HAP-1 (cell line): ENCODE measurements around the gene PTPRU.
"Not testable (repeated sequence)": the region's sequence is repeated elsewhere in the genome, so short reads cannot be mapped to it uniquely, and the experiment has no call there.

Experiments
- DNase-seq, 2 experiments: peaks; one replicate each; pipeline ENCODE4 v3.0.0-alpha.2; 2016 to 2020; ENCODE audit warnings: low spot score in 2 of 2
- H3K27me3 ChIP-seq: fragments of 250-450 bp; sonication (Bioruptor Pico); 2 replicates; pipeline ENCODE4 v1.5.1; 2020; ENCODE audit warnings: low read depth, mild to moderate bottlenecking, moderate library complexity
- H3K36me3 ChIP-seq: fragments of 250-450 bp; sonication (Bioruptor Pico); replicated peaks from 2 replicates; pipeline ENCODE4 v1.5.1; 2020; ENCODE audit warnings: mild to moderate bottlenecking
- H3K4me1 ChIP-seq: fragments of 250-450 bp; sonication (Bioruptor Pico); 2 replicates; pipeline ENCODE4 v1.5.1; 2020; ENCODE audit warnings: mild to moderate bottlenecking
- H3K4me3 ChIP-seq: fragments of 250-450 bp; sonication (Bioruptor Pico); 2 replicates; pipeline ENCODE4 v1.5.1; 2020; ENCODE audit warnings: mild to moderate bottlenecking, moderate library complexity
- H3K9me3 ChIP-seq: fragments of 250-450 bp; sonication (Bioruptor Pico); 2 replicates; pipeline ENCODE4 v1.5.1; 2020; ENCODE audit warnings: mild to moderate bottlenecking, moderate library complexity
- in situ Hi-C: fragments of 300-500 bp; cut with MboI; formaldehyde crosslinking; loops from 3 replicates; pipeline ENCODE4 v1.14.3; 2020; ENCODE audit warnings: low sequenced_read_pairs, inconsistent platforms, mixed read lengths

The PTPRU gene

GRCh38 chr1:29230204-29230552 lies 6.1 kb upstream of the PTPRU start:
- H3K27me3 ChIP-seq = no peaks in the 10 kb centered on the region
- H3K4me1 ChIP-seq = peaks cover 5% of the 10 kb centered on the region
- H3K4me3 ChIP-seq = peak overlapping the region; percentile 89
- no peak for DNase-seq
- no peaks in the 10 kb centered on the region for H3K9me3 ChIP-seq
- in situ Hi-C loops = loop anchor here (10.0 to 25.0 kb wide), 2 partner anchors 1155 to 1682 kb away; partner anchors contain the start of gene SDC3
- H3K36me3 ChIP-seq = no peaks in the 10 kb centered on the region; the same call in 1 of the 2 replicates

DNA sequence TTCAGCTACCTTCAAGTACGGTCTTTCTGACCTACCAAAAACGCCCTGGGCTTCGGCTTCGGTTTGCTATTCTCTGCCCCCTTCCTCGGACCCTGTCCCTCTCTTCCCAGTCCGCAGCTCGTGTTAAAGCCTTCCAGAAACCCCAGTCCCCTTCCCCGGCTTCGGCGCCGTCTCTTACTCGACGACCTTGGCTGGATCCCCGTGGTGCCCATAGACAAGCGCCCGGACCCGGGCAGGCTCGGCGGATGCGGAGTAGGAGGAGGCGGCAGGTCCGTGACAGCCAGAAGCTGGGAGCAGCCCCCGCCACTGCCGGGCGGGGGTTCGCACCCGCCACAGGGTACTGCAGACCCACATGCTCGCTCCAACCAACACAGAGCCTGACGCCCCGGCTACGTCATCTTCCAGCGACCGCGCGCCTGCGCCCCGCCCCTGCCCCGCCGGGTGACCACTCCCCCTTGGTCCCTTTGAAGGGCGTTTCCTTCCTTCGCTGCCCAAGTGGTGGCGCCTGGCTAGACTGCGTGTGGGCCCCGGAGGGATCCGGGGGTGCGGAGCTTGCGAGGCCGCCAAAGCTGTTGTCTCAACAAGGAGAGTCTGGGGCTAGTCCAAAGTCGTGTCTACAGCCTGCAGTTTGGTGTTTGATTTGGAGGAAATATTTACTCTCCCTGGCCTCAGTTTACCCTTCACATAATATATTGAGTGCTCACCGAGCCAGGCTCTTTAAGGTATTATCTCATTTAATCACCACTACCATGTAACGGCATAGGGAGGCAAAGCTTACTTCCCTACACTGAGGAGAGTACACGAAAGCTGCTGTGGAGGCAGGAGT lies 5.6 kb upstream of the PTPRU start, which contains the start of gene MECR:
Gene MECR (minus strand): TSS at position 382 of the 826 bp plus-strand sequence. CDS start 28 bp downstream, at position 354.
- in situ Hi-C loops = loop anchor here (10.0 to 25.0 kb wide), 2 partner anchors 1154 to 1682 kb away; partner anchors contain the start of gene SDC3
- no peaks in the 10 kb centered on the region for H3K9me3 ChIP-seq
- peak; percentile 83 to 96 for DNase-seq
- peaks cover 5% of the 10 kb centered on the region for H3K4me1 ChIP-seq
- peak within 1 kb of the TSS; percentile 89 for H3K4me3 ChIP-seq
- no peaks in the 10 kb centered on the region for H3K36me3 ChIP-seq
- no peaks in the 10 kb centered on the region for H3K27me3 ChIP-seq

GRCh38 chr1:29232387-29232786 lies 3.9 kb upstream of the PTPRU start:
- Histone ChIP-seq H3K27me3 (no peaks in the 10 kb centered on the region), H3K4me1 (peaks cover 8% of the 10 kb centered on the region), H3K36me3 (no peaks in the 10 kb centered on the region; the same call in 1 of the 2 replicates), H3K9me3 (no peaks in the 10 kb centered on the region), H3K4me3 (no peak overlapping the region)
- in situ Hi-C loops = loop anchor here (10.0 to 25.0 kb wide), 2 partner anchors 1152 to 1680 kb away; partner anchors contain the start of gene SDC3
- DNase-seq = no peak

- no peaks in the 10 kb centered on the region for H3K9me3 ChIP-seq
- no peak overlapping the region for H3K4me3 ChIP-seq
- H3K36me3 ChIP-seq = no peaks in the 10 kb centered on the region; the same call in 1 of the 2 replicates
- in situ Hi-C loops = loop anchor here (10.0 to 25.0 kb wide), 2 partner anchors 1151 to 1679 kb away; partner anchors contain the start of gene SDC3
- H3K27me3 ChIP-seq = no peaks in the 10 kb centered on the region
- DNase-seq = no peak
- peaks cover 9% of the 10 kb centered on the region for H3K4me1 ChIP-seq
Observed at GRCh38 chr1:29233693-29234092, 2.6 kb upstream of the PTPRU start.

DNA sequence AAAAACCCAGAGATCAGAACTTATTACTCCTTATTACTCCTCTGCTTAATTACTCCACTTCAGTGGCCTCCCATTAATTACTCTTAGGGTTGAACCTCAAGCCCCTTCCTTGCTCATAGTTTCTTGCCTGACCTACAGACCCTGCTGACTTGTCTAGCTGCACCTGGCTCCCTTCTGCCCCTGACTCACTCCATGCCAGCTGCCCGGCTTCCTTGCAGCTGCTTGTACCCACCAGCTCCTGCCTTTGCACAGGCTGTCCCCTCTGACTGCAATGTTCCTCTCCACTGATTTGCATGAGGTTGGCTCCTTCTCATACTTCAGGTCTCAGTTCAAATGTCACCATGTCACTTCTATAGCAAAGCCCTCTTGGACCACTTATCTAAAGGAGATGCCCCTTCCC lies 1.9 kb upstream of the PTPRU start:
- H3K9me3 ChIP-seq = no peaks in the 10 kb centered on the region
- H3K4me1 ChIP-seq = peaks cover 17% of the 10 kb centered on the region
- H3K27me3 ChIP-seq = no peaks in the 10 kb centered on the region
- in situ Hi-C loops = loop anchor here (10.0 to 25.0 kb wide), 2 partner anchors 1150 to 1678 kb away; partner anchors contain the start of gene SDC3
- no peak for DNase-seq
- H3K36me3 ChIP-seq = no peaks in the 10 kb centered on the region; the same call in 1 of the 2 replicates
- H3K4me3 ChIP-seq = no peak overlapping the region

DNA sequence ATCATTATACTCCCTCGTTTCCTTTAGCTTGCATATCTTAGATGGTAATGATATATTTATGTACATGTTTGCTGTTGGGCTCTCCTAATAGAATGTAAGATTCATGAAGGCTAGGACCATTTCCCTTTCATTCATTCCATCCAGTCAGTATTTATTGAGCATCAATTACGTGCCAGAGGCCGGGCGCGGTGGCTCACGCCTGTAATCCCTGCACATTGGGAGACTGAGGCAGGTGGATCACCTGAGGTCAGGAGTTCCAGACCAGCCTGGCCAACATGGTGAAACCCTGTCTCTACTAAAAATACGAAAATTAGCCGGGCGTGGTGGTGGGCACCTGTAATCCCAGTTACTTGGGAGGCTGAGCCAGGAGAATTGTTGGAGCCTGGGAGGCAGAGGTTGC lies 1.4 kb upstream of the PTPRU start:
- not testable (repeated sequence) for H3K36me3 ChIP-seq, DNase-seq, H3K27me3 ChIP-seq, H3K4me3 ChIP-seq, H3K9me3 ChIP-seq
- H3K4me1 ChIP-seq = peaks cover 20% of the 10 kb centered on the region
- in situ Hi-C loops = loop anchor here (5.0 to 25.0 kb wide), 3 partner anchors 1150 to 1677 kb away; partner anchors contain the start of gene SDC3

GRCh38 chr1:29236712-29237128 lies 398 bp downstream of the PTPRU start:
- no peak for DNase-seq

DNA sequence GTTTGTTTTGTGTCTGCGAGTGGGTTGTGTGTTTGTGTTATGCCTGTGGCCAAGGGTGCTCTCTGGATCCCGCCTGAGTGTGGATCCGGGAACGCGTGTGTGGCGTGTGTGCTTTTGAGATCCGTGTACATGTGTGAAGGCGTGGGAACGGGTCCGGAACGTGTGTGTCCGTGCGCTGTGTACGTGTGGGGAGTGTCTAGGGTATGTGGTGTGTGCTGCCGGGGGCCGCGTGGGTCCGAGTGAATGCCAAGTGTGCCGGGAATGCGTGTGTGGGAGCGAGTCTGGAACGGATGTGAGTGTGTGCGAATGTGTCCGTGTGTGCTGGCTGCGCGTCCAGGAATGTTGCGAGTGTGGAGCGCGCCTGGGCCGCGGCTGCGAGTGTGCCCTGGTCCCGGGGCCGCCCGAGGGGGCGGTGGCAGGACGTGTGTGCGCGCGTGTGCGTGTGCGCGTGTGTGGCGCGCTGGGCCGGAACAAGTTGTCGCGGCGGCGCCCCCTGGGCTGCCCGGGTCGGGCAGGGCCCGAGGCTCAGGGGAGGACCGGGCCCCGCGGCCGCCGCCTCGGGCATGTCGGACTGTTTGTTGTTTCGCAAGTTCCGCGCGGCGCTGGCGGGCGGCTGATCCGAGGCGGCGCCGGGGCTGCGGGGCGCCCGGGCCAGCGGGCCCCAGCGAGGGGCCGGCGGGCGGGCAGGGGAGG lies 953 bp downstream of the PTPRU start:
- peaks cover 19% of the 10 kb centered on the region for H3K4me1 ChIP-seq
- no peaks in the 10 kb centered on the region; the same call in 1 of the 2 replicates for H3K36me3 ChIP-seq
- DNase-seq = peak; percentile 33 to 62
- in situ Hi-C loops = loop anchor here (5.0 to 25.0 kb wide), 3 partner anchors 1148 to 1675 kb away; partner anchors contain the start of gene SDC3
- no peaks in the 10 kb centered on the region for H3K27me3 ChIP-seq
- no peaks in the 10 kb centered on the region for H3K9me3 ChIP-seq
- H3K4me3 ChIP-seq = peak overlapping the region; percentile 86

More at GRCh38 chr1:29236712-29237128, 398 bp downstream of the PTPRU start:
- Histone ChIP-seq H3K27me3 (no peaks in the 10 kb centered on the region), H3K4me3 (peak overlapping the region; percentile 86), H3K36me3 (no peaks in the 10 kb centered on the region; the same call in 1 of the 2 replicates), H3K9me3 (no peaks in the 10 kb centered on the region), H3K4me1 (peaks cover 19% of the 10 kb centered on the region)
- in situ Hi-C loops = loop anchor here (5.0 to 25.0 kb wide), 3 partner anchors 1148 to 1676 kb away; partner anchors contain the start of gene SDC3

DNA sequence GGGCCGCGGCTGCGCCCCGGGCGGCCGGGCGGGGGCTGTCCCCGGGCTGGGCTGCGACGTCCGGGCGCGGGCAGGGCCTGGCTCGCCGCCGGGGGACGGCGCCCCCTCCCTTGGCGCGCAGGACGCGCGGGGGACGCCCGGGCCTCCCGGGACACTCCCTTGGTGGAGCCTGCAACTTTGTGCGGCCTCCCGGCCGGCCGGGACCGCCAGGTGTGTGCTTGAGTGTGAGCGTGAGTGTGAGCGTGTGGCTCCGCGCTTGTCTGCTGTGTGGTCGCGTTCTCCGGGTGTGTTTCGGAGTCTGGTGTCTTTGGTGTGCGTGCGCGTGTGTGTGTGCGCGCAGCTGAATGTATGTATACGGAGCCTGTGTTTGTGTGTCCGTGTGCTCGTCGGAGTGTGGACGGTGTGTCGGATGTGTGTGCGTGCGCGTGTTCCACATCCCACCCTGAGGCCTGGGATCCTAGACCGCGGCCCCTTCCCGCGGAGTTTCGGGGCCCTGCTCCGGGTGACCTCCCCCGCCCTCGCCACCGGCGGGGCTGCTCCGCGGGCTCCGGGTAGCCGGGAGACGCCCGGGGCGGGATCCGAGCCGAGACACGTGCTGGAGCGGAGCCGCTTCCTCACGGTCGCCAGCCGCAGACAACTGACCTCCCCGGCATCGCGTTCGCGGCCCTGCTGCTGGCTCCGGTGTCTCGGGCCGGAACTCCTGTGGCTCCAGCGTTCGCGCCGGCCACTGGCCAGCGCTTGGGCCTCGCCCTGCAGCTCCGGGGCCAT lies 1.7 kb downstream of the PTPRU start:
- no peaks in the 10 kb centered on the region; the same call in 1 of the 2 replicates for H3K36me3 ChIP-seq
- no peaks in the 10 kb centered on the region for H3K9me3 ChIP-seq
- in situ Hi-C loops = loop anchor here (5.0 to 25.0 kb wide), 3 partner anchors 1147 to 1674 kb away; partner anchors contain the start of gene SDC3
- DNase-seq = peak in 1 of 2 experiments; percentile 65
- H3K27me3 ChIP-seq = no peaks in the 10 kb centered on the region
- H3K4me3 ChIP-seq = peak overlapping the region; percentile 52
- peaks cover 19% of the 10 kb centered on the region for H3K4me1 ChIP-seq

DNA sequence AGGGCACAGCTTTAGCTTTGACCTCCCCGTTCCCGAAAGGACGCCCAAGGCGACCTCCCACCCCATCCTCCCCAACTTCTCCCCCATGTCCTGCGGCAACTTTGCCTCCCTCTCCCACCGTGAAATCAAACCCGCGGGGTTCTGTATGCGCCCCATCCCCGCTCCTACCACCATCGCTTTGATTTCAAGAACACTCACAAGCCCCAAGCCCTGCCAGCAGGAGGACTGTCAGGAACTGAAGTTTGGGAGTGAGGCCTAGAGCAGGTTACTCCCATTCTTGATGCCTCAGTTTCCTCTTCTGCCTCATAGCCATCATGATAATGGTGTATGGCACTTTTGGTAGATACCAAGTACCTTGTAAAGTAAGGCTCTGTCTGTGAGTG lies 2.3 kb downstream of the PTPRU start:
- in situ Hi-C loops = loop anchor here (5.0 to 25.0 kb wide), 3 partner anchors 1146 to 1674 kb away; partner anchors contain the start of gene SDC3
- no peaks in the 10 kb centered on the region for H3K9me3 ChIP-seq
- H3K36me3 ChIP-seq = no peaks in the 10 kb centered on the region; the same call in 1 of the 2 replicates
- peaks cover 19% of the 10 kb centered on the region for H3K4me1 ChIP-seq
- H3K27me3 ChIP-seq = no peaks in the 10 kb centered on the region
- peak overlapping the region; percentile 52 for H3K4me3 ChIP-seq
- peak in 1 of 2 experiments; percentile 40 for DNase-seq

GRCh38 chr1:29239142-29239541 lies 2.8 kb downstream of the PTPRU start:
- H3K9me3 ChIP-seq = no peaks in the 10 kb centered on the region
- no peaks in the 10 kb centered on the region; the same call in 1 of the 2 replicates for H3K36me3 ChIP-seq
- H3K4me3 ChIP-seq = peak overlapping the region; percentile 52
- peaks cover 19% of the 10 kb centered on the region for H3K4me1 ChIP-seq
- in situ Hi-C loops = loop anchor here (5.0 to 25.0 kb wide), 3 partner anchors 1146 to 1673 kb away; partner anchors contain the start of gene SDC3
- no peaks in the 10 kb centered on the region for H3K27me3 ChIP-seq
- peak; percentile 64 for DNase-seq

DNA sequence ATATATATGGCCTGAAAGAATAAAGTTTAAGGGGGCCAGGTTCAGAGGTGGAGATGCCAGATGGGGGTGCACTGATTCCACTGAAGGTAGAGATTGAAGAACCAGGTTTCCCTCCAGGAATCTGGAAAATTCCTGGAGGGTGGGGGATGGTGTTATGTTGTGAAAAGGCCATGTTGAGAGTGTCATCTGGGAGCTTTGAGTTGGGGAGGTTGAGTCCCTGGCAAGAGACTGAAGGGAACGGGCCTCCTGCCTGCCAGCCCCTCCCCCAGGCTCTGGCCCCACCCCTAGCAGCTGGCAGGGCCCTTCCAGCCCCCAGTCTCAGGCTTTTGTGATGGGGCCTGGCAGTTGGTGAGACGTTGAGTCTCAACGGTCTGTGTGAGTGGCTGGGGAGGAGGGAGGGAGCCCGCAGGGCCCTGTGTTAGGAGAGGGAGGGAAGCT lies 4.1 kb downstream of the PTPRU start:
- H3K9me3 ChIP-seq = no peaks in the 10 kb centered on the region
- H3K4me3 ChIP-seq = no peak overlapping the region
- in situ Hi-C loops = loop anchor here (10.0 to 25.0 kb wide), 3 partner anchors 844 to 1672 kb away; partner anchors contain the start of gene SDC3
- peaks cover 19% of the 10 kb centered on the region for H3K4me1 ChIP-seq
- no peaks in the 10 kb centered on the region for H3K27me3 ChIP-seq
- DNase-seq = peak in 1 of 2 experiments; percentile 54
- no peaks in the 10 kb centered on the region; the same call in 1 of the 2 replicates for H3K36me3 ChIP-seq
